GM12872 (cell line): ENCODE data around the gene SPATA19.

ENCODE experiments used
- CTCF ChIP-seq: IDR thresholded peaks from 3 replicates; pipeline ENCODE4 v1.5.1; 2011; ENCODE audit warnings: low read depth, mild to moderate bottlenecking, low read length, moderate library complexity; ENCODE audit not compliant: insufficient read depth

Gene SPATA19

DNA sequence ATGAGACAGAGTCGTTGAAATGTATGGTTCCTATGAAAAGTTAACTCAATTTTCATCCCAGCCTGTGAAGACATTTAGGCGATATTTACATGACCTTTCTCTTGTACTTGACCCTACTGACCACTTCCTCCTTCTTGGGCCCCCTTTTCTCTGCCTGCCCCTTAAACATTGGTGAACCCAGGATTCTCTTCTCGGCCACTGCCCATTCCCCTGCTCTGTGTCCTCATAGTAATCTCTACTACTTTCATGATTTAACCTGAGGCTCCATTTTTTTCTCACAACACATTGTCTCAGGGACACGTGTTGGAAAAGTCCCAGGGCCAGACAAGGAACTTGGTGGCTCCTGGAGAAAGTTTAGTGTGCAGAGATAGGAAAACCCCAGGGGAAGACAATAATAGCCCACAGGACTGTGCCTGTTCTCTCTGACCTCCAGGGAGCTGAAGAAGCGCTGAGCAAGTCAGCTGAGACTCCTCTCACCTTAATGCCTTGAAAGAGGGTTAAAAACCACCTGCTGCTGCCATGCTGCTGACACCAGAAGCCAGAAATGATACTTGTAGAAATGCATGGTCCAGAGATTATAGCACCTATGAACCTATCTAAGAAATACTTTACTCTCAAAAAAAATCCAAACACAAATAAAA is 42.5 kb upstream of the SPATA19 start:
- TF ChIP-seq CTCF, result no peak

DNA sequence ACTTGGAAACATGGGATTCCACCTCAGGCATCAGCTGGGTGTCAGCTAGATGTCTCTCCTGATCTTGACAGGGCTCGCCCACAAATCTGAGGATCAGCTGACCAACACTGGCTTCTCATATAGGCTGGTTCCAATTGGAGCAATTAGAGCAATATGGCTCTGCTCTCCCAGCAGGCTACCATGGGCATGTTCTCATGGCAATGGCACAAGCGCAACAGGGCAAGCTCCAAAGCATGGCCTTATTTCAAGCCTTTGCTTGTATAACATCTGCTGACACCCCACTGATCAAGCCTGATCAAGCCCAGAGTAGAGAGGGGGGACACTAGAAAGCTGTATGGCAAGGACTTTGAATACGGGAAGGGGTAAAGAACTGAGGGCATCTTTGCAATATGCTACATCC is 40.7 kb upstream of the SPATA19 start:
- no peak for TF ChIP-seq CTCF

GRCh38 chr11:133872160-133872559 is 26.8 kb upstream of the SPATA19 start:
- no peak for TF ChIP-seq CTCF

- no peak for TF ChIP-seq CTCF
These were observed 22.1 kb upstream of the SPATA19 start for GRCh38 chr11:133867456-133867855.

- no peak for TF ChIP-seq CTCF
These were observed 20.2 kb upstream of the SPATA19 start for GRCh38 chr11:133865466-133865865.

DNA sequence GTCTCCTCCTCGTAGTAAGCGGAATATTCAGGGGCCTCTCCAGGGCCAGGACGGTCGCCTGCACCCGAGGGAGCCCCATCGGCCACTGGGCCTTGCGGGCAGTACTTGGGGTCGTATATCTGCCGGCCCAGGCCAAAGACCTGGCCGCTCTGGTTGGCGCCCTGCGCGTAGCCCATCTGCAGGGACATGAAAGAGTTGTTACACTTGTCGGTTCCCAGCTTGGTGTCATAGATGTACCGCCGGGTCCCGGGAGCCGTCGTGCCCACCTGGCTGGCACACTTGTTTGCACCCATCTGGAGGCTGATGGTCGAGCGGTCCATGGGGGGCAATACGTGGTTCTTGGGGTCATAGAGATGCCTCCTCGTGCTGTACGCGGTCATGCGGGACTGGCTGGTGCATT is 19.4 kb upstream of the SPATA19 start:
- no peak for TF ChIP-seq CTCF

GRCh38 chr11:133860151-133860550 is 14.8 kb upstream of the SPATA19 start:
- TF ChIP-seq CTCF, result no peak
